GM19467 (cell line): ENCODE results near the gene PRICKLE1.

Source experiments
- ATAC-seq: cut with Tn5 transposase; IDR thresholded peaks from one replicate; pipeline ENCODE4 v1.9.1; 2021; ENCODE audit warnings: mild to moderate bottlenecking, moderate library complexity; ENCODE audit not compliant: unreplicated experiment

The PRICKLE1 gene

DNA sequence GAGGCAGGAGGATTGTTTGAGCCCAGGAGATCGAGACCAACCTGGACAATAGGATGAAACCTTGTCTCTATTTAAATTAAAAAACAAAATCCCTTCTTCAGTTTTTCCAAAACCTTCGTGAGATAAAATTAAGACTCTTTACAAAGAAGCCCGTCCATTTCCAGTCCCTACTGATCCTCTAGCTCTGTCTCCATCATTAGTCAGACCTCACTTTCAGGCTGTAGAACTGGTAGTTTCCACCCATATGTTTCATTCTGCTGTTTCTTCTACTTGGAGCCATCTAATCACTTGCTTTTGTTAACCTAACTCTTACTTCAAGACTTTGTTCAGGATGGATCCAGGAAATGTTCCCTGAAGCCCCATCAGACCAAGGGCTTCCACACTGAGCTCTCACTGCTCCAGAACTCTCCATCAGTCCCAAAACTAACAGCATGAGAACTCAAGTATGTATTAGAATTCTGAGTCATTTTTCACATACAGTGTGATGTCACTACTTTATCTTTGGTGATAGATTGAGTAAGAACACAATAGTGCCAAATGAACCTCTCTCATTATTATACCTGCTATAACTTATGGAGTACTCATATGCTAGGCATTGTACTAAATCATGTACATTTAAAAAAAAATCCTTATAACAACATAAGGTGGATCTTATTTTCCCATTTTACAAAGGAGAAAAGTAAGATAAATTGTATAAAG, 90.8 kb downstream of the PRICKLE1 start:
- no peak for ATAC-seq

- no peak for ATAC-seq
These were observed 92.7 kb downstream of the PRICKLE1 start for GRCh38 chr12:42496886-42497285.

DNA sequence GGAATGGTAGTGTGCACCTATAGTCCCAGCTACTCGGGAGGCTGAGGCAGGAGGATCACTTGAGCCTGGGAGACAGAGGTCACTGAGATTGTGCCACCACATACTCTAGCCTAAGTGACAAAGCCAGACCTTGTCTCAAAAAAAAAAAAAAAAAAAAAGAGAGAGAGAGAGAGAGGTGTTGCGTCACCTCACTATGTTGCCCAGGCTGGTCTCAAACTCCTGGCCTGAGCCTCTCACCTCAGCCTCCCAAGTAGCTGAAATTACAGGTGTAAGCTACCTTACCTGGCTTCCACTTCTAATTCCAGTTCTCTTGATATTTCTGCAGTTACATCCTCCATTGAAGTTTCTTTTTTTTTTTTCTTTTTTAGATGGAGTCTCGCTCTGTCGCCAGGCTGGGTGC, 94.3 kb downstream of the PRICKLE1 start:
- ATAC-seq = no peak

GRCh38 chr12:42492267-42492666, 97.3 kb downstream of the PRICKLE1 start:
- no peak for ATAC-seq

- no peak for ATAC-seq
These were observed 99.2 kb downstream of the PRICKLE1 start for GRCh38 chr12:42490261-42490842.

DNA sequence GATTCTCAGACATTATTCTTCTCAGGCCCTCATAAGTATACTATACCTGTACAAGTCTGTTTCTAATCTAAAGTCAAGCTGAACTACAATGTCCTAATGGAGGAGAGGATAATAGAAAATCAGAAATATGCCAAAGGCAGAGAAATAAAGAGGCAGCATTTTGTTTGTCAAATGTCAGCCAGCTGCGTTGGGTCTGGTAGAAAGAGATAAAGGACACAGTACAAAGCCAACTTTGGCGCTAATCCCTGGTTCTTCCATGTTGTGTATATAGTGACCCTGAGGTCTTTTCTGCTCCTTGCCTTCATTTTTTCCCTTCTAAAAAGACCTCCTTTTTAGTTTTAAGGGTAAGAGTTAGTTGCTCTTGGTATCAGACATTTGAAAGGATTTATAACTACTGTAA, 103.1 kb downstream of the PRICKLE1 start:
- no peak for ATAC-seq

- no peak for ATAC-seq
These were observed 103.7 kb downstream of the PRICKLE1 start for GRCh38 chr12:42485823-42486222.

- no peak for ATAC-seq
These were observed 104.5 kb downstream of the PRICKLE1 start for GRCh38 chr12:42484996-42485395.

- peak; percentile 26 for ATAC-seq
These were observed 106.1 kb downstream of the PRICKLE1 start for GRCh38 chr12:42483521-42483790.

DNA sequence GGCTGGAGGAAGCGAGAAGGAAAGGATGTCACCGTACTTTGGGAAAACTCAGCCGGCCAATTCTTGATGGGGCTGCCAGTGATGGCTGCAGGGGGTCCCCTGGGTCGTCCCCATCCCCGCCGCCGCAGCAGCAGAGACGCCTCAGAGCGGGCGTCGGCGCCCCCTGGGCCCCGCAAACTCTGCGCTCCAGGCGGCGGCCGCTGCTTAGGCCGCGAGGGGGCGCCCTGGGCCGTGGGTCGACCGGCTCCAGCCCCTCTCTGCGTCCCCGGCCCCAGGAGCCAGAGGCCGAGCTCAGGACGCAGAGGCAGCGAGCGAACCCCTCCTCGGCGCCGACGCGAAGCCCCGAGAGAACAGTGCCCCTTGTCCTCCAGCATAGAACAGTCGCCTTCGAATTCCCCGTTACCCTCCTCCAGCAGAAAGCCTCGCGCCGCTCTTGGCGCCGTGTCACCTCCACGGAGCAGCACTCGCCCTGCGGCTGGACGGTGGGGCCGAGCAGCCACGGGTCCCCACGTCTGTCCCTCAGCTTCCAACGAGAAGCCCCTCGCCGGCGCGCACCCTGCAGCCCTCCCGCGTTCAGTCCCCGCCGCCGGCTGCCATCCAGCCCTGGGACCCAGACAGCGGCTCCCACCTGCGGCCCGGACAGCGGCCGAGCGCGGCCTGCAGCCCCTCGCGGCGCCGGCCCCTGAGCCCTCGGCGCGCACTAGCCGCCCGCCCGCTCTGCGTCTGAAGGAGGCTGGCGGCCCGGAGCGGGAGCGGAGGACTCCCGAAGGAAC, 106.6 kb downstream of the PRICKLE1 start:
- ATAC-seq = peak; percentile 66

- ATAC-seq = no peak
These were observed 107.4 kb downstream of the PRICKLE1 start for GRCh38 chr12:42482041-42482747.

- ATAC-seq = no peak
These were observed 108.2 kb downstream of the PRICKLE1 start for GRCh38 chr12:42481368-42481767.

DNA sequence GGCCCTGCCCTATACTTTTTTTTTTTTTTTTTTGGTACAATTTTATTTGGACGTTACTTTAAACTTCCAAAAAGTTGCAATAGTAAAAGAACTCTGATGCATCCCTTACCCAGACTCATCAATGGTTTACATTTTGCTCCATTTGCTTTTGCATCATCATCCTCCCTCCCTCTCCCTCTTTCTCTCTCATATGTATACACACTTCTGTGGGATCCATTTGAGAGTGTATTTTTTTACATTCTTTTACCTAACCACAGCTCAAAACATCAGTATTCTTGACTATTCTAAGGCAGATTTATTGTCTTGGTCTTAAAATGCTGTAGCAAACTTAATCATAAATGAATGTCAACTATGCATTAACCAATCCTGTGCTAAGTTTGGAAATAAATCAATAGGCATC, 111.6 kb downstream of the PRICKLE1 start:
- no peak for ATAC-seq

DNA sequence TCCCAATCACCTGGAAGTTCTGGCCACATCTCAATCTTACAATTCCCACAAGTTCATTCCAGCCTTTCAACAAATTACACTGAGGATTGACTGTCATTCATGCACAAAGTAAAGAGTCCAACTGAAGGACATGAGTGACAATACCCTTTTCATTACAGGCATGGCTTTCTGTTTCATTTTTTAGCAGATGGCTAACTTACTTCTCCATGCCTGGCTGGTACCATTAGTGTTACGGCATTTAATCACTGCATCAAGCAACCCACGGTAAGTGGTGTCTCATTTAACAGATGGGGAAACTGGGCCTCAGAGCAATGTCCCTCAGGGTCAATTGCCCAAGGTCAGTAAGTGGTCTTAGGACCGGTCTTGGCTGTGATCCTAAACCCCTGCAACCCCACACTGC, 114.4 kb downstream of the PRICKLE1 start:
- ATAC-seq = no peak

- no peak for ATAC-seq
These were observed 115.2 kb downstream of the PRICKLE1 start for GRCh38 chr12:42474391-42474790.

GRCh38 chr12:42473561-42473960, 116.0 kb downstream of the PRICKLE1 start:
- no peak for ATAC-seq

- ATAC-seq = no peak
These were observed 116.4 kb downstream of the PRICKLE1 start for GRCh38 chr12:42473130-42473529.

DNA sequence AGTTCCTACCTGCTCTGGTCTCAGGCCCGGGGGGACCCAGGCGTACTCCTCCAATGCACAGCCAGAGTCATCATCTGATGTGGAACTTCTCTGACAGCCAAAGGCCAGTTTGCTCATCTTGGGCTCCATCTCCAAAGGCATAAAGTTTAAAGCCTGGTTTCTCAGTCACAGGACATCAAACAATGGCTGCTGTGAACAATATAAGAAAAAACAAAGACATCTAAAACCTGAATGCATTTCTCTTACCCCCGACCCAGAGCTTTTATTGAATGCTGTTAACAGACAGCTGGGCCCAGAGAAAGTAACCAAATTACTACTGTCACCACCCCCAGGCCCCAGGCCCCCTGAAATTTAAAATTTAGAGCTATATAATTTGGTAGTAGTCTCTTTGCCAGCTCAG, 117.2 kb downstream of the PRICKLE1 start:
- ATAC-seq = no peak

GRCh38 chr12:42469355-42470175, 120.0 kb downstream of the PRICKLE1 start:
- peak; percentile 96 for ATAC-seq

DNA sequence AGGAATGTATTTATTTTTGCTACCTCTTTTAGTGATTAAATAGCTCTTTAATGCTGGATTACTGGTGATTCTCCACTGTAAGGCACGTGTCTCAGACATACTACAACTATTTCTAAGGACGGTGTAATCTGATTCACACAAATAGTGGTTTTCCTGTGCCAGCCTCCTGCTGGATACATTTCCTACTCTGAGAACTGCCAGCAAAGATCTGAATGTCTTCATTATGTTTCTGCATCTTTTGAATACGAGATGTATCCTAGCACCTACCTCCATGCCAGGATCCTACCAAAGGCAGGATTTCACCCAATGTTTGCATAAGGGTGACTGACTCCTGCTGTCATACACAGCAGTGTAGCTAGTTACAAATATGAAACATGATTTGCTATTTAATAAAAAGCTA, 120.6 kb downstream of the PRICKLE1 start:
- ATAC-seq = peak; percentile 26

- no peak for ATAC-seq
These were observed 121.2 kb downstream of the PRICKLE1 start for GRCh38 chr12:42468341-42468821.
